HG03442 (cell line): Measurements from ENCODE around the gene SLCO3A1.

Source experiments
- ATAC-seq: cut with Tn5 transposase; IDR thresholded peaks from one replicate; pipeline ENCODE4 v1.9.1; 2021; ENCODE audit warnings: mild to moderate bottlenecking, moderate library complexity; ENCODE audit not compliant: unreplicated experiment

Gene SLCO3A1

DNA sequence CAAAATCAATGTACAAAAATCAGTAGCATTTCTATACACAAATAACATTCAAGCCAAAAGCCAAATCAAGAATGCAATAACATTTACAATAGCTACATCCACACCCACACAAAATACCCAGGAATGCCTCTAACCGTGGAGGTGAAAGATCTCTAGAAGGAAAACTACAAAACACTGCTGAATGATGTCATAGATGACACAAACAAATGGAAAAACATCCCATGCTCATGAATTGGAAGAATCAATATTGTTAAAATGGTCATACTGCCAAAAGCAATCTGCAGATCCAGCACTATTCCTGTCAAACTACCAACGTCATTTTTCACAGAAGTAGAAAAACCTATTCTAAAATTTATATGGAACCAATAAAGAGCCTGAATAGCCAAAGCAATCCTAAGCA lies 143.7 kb downstream of the SLCO3A1 start:
- ATAC-seq, result no peak

DNA sequence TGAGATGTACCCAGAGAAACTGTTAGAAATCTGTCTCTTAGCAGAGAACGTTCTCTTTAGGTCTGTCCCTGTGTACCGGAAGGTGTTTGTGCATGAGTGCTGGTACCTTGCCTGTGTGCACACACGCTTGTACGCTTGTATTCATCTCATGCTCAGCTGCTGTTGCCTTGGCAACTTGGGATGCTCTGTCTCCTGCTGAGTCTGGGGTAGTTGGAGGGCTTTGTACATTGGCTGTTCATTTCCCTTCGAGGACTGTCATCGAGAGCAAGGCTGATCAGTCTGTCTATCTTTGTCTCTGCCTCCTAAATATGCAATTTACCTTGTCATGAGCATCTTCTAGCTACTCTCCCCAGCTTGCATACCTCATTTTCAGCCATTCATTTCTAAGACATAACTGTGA lies 147.2 kb downstream of the SLCO3A1 start:
- no peak for ATAC-seq

DNA sequence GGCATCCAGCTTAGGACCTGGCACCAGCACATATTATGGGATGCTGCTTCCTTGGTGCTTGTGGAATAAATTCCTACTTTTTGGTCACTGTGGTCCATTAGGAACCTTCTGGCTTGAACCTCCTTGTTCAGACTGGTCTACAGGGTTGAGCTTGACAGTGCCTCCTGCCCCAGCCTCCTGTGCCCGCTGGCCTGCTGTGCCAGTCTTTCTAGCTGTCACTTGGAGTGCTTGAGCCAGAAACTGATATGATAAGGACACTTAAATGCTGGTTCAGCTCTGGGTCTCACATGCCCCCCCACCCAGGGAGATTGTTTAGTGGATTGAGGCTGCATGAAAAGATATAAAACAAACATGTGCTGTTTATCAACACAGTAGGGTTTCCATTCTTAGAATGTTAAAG lies 147.8 kb downstream of the SLCO3A1 start:
- ATAC-seq, result no peak

DNA sequence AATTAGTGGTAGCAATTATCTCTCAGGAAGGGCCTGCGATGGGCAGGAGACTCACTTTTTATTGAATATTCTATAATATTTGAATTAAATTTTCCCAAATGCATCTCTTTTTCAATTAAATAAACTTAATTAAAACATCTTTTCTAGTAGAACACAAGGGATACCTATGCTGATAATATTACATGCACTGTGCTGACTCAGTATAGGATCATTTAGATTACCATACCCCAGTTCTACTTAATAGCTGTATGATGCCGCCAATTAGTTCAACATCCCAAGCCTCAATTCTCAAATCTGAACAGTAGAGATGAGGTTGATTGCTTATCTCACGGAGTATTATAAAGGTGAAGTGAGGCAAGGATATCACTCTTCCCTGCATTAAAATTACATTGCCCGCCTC lies 149.2 kb downstream of the SLCO3A1 start:
- no peak for ATAC-seq

DNA sequence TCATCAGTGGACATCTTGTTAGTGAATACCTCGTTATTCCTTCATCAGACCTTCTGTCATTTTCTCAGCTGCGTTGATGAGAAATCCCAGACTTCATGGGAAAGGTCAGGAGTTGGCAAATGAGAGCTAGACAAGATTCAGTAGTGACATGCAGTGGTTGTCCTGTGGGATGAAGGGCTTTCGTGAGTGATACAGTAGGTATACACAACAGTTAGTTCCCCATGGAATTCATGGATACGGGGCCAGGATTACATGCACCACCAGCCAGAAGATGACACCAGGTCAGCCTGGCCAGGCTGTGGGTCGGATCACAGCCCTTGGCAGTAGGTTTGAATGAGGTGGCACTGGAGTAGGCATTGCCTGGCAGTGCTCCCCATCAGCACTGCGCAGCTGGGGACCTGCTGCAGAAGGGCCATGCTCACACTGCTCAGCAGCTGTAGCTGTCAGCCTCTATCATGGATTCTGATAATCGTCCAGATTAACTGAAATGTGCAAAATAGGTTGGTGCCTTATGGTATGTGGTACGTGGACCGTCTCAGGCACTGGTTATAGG lies 150.1 kb downstream of the SLCO3A1 start:
- no peak for ATAC-seq

DNA sequence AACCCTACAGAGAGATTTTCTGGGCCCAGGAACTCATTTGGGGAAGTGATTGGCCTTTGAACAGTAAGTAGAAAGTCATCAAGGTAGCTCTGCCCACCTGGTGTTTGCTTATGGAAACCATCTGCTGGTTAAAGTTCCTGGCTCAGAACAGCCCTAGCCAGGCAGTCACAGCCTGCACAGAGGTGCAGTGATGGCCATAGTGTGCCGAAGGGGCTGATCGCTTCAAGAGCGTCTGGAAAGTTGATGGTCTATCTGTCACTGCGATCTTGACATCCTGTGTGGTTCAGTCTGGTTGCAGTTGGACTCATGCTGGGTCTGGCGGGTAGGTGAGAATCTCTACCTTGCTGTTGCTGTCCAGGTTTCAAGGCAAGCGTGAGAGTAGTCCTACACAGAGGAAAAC lies 151.6 kb downstream of the SLCO3A1 start:
- ATAC-seq, result no peak

DNA sequence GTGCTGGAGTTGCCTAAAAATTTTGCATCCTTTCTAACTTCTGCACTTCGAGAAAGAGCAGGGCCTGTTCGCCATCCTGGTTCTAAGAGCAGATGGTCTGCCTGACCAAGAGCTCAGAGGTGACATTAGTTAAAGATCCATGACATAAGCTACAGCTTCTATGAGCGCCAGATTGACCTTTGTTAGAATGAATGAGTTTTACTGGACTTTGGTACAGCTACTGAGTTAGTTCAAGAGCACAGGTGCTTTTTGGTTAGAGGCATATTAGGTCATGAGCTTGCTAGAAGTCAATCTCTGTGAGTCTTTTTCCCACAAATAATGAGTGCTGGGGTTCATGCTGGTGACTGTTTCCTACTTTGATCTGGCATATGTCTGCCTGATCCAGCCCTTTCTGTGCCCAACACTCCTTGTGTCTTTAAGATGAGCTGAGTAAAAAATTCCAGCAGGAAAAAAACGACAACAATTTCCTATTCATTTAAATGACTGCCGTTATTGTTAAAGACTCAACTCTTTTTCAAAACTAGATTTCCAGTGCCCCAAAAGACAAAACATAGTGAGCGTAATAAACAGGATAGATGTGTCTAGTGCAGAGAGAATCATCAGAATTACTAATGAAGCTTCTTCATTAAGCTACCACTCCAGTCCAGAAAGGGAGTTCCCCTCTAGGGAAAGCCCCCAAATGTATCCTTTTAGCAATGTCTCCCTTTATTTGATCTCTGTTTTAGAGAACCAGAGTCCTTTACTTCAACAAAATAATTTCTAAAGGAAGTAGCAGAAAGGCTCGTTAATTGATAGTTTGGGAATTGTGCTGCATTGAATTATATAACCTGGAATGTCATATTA lies 152.9 kb downstream of the SLCO3A1 start:
- no peak for ATAC-seq

DNA sequence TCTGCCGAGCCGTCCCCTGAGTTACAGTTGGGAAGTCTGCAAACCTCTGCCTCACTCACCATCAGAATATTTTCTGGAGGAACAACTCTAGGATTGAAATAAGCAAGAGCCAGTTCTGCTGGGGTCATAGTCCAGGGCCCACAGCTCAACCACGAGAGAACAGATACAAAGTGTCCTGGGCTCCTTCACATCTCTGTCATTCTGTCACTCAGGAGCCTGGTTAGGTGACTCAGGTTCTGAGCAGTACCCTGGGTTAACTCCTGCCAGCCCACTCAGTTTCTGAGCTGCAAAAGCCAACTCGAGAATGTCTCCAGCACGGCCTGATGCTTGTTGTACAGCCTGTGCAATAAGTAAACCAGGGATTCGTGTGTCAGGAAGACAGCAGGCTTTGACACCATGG lies 155.7 kb downstream of the SLCO3A1 start:
- ATAC-seq, result no peak

DNA sequence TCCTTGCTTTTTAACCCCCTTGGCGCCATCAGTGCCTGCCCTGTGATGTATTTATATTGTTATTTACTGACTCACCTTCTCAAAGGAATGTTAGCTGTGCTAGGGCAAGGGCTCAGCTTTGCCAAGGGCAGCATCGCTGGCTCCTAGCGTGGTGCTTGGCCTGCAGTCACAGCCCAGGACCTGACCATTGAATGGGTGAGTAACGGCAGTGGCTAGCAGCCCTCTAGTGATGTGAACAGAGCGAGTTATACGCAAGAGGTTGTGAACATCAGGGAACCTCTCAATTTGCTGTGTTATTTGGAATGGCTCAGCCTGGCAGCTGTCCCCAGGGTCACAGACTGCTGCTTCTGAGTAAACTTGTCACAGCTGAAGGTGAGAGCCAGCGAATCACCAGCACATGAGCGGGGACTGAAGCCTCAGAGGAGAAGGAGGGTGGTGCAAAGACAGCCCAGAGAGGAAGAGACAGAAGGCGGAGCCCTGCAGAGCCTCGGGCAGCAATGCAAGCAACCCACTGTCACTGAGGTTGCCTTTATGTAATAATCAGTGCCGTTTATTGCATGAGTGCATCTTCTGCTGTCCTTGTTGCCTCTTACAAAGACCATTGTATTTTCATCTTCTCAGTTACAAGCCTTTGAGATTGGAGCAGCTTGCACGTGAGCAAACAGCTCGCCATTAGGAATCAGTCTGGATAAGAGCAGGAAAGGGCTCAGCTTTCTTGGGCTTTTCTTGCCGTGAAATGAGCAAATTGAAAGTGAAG lies 158.3 kb downstream of the SLCO3A1 start:
- ATAC-seq, result no peak

DNA sequence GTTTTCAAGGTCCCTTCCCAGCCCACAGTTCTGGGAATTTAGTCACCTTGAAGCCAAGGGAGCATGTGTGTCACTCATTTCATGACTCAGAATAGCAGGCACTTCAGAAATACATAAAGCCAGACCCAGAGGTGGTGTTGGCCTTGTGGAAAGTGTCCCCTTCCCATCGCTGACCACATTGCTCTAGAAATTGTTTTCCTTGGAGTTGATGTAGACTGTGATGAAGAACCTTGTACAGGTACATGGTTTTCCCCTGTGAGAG lies 158.8 kb downstream of the SLCO3A1 start:
- ATAC-seq, result no peak

DNA sequence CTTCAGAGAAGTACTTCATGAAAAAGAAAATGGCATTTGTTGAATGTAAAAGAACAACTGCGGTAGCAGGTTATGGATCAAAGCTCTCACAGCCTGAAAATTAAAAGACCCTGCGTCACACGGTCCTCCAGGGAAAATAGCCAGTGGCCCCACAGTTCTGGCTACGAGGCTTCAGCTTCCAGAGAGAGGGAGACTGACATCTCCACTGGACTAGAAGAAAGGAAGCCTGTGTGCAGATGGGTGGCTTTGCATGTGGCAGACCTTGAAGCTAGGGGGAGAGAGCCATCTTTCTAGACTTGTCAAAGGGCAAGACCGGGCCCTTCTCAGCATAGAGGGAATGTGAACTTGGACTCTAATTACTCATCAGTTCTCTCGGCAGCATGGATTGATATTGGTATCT lies 159.4 kb downstream of the SLCO3A1 start:
- ATAC-seq, result no peak

DNA sequence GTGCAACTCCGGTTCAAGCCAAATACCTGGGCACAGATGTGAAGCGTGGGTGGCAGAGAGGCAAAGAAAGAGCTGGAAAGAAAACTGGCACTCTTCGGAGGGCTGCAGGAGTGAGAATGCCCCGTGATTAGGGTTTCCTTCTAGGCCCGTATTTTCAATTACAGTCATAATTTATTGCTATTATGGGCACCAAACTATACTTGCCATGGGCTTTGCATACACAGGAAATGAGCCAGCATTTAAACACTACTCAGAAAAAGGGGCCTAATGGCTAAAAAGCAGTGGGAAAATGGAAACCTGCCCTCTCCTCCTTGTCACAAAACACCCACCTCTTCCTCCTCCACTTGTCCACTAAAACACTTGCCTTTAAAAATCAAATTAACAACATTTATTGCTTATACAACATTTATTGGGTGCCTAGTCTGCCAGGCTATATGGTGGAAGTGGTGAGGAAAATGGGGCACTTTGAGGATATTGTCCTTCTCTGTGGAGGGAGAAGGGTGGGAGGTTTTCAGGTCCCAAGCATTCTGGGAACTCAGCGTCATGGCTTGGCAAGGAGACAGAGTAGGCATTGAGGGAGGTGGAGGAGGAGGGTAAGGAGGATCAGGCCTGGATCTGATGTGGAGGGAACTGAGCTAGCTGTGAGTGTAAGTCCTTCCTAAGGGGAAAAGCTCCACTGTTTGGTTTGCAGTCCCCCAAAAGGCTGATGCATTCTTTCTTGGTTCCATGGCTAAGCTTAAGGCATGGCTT lies 160.9 kb downstream of the SLCO3A1 start:
- no peak for ATAC-seq

DNA sequence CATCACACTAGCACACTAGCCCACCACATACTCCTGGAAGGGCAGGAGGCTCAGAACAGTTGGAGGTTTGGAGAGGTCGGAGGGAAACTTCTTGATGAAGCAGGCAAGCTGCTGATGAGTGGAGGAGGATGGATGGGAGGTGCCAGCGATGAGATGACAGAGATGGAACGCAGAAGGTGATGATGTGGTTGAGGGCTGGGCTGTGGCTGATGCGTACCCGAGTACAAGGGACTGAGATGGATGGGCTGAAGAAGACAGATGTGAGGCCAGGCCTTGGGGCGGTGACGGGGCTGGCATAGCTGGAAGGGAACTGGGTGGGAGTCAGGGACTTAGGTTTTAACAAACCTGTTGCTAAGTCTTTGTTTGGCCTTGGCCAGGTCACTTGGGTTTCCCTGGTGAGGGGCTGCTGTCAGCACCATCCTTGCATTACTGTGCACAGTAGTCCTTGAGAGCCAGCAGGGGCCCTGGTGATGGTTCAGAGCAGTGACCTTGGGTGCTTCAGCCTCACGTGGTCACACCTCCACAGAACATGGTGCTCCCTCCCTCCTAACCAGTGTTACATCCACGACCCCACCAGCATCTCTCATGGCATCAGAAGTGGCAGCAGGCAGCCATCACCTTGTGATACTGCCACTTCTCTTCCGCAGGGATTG lies 164.5 kb downstream of the SLCO3A1 start:
- ATAC-seq, result no peak

DNA sequence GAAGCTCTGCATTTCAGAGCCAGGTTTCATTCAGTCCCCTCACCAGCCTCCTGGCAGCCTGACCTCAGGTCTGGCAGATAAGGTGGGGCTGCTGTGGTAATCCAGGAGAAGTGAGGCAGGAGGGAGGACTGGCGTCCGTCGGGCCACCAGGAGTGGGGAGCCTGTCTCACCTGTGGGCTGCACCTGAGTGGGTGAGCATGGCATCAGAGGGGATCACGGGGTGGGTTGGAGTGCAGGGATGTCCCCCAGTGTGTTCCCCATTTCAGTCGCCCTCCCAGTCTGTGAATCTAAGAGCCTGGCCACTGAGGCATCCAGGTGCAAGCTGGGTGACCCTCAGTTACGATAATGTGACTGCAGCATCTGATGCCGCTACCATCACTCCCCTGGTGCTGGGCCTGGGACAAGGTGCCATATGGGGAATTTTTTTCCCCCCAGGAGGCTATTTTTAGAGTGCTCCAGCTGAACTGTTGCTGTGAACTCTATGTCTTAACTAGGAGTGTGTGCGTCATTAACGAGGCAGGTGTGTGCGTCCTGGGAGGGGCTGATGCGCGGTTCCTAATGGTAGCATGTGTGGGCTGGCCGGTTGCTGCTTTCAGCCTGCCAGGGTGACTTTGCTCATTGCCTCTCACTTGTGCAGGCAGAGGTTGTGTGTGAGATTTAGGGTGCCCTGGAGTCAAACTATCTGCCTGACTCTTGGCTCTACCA lies 165.2 kb downstream of the SLCO3A1 start:
- no peak for ATAC-seq

DNA sequence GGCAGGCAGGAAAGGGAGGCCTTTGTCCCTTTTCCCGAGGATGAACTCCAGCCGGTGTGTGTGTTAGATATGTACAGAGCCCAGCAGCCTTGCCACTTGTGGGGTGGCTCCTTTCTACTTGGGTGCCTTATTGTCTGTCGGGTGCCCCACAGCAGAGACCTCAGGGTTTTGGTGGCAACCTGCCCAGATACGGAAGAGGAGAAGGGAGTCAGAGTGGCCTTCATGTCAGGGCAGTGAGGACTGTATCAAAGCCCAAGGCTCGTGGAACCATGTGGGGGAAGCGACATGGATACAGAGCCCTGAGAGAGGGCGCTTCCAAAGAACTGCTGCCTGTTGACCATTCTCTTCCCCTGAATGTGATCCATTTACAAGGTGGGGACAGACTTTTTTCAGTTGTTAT lies 166.2 kb downstream of the SLCO3A1 start:
- no peak for ATAC-seq

DNA sequence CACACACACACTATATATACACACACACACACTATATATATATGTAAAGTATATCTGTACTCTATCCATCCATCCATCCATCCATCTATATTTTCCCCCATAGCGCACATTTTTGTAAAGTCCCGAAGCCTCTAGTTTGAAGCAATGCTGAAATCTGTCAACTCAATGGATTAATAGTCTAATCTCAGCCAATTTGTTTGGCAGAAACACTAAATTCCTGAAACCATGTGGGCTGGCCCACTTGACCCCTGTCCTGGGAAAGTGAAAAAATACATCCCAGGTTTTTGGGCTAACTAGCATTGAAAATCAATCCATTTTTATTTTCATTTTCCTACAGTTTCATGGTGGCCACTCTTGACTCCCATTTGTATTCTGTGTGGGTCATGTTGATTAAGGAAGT lies 166.7 kb downstream of the SLCO3A1 start:
- no peak for ATAC-seq

DNA sequence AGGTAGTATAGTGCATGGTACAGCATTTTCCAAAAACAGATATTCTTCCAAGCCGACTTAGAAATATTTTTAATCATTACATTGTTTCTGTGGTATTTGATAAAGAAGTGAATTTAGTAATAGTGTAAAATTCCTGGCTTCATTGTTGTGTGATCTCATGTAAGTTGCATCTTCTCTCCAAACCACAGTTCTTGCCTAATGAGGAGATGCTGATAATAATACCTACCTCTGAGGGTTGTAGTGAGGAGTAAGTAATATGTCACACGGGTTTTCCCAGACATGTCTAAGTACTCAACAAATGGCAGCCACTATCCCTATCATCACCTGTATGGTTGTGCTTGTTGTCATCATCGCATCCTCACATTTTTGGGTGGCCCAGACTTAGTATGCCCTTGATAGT lies 167.3 kb downstream of the SLCO3A1 start:
- ATAC-seq, result no peak

DNA sequence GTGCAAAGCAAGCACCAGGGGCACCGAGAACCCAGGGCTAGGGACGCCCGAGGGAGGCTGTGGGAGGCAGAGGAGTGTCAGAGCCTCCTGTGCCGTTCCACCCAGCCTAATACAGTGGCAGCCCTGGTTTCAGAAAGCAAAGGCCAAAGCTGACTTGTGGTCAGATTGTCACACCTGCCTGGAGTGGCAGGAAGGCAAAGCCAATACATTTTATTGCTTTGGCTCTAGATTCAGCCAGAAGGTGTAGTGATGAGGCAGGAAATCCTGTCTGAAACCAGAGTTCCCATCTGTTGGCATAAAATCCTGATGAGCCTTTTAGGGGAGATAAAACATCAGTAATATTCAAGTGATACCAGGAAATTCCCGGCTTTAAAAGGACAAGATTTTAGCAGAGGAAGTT lies 168.3 kb downstream of the SLCO3A1 start:
- no peak for ATAC-seq

DNA sequence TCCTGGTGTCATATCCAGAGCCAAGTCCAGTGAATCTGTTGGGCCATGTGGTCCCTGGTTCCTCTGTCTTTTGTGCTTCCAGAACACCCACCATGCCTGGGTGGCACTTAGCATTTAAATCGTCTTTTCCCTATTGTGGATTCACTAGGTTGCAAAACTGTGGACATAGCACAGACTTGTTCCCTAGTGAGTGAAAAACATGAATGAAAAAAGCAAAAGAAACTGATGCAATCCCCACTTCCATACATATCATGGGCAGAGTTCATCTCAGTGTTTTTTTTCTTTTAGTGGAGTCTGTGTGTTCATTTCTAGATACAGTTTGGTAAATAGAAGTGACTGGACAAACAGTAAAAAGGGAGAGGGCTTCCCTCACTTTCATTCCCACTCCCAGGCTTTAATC lies 170.5 kb downstream of the SLCO3A1 start:
- ATAC-seq, result no peak

DNA sequence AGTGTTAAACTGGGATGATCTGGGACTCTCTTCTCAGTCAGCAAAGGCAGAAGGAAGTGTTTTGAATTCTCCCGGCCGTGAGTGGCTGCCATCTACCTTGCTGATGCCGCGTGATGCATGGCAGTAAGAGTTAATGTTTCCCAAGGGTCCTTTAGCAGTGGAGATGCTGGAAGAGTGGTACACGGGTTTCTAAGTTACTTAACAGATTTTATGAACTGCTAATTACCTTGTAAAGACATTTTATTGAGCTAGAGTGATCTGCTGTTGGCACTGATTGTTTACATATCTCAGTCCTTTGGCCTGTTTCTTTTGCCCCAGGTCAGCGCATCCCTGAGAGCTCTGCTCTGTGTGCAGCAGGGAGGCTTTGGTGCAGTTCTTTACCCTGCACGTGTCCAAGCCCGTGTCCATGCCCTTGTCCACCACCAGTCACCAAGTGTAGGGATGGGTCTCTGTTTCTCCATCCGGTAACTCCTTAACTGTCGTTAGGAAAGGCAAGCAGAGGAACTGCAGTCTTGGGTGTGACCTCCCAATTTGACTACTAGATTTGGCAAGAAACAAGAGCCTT lies 172.3 kb downstream of the SLCO3A1 start:
- ATAC-seq, result no peak
